K562 (cell line): Measurements from ENCODE around the gene SMNDC1. TPM values are rescaled to one million over a fixed set of nuclear protein-coding genes. Genes with fewer than 3 reads are reported as not detected.
A peak's percentile ranks its signal among the peaks of the same experiment; 100 is the strongest.

Source experiments
- ATAC-seq: fragments of 200-7000 bp; cut with Tn5 transposase; 3 replicates; pipeline ENCODE4 v1.9.1; 2020; ENCODE audit warnings: moderate library complexity
- BruUV-seq: library from RNA; stranded (reverse); fragments of 400-500 nt; replicated peaks from 2 replicates; lab custom pipeline; 2021; lab: Mats Ljungman, UMichigan
- CTCF ChIA-PET: fragments of 300-600 bp; formaldehyde crosslinking; extraction: SDS; loops from one replicate; lab custom pipeline; 2021; ENCODE audit warnings: low intra/inter-chr PET ratio; lab: Yijun Ruan, JAX
- POLR2A ChIA-PET: fragments of 300-600, 350-650 bp; sonication (Branson Sonifier 250); formaldehyde crosslinking; extraction: SDS; loops from one replicate; lab custom pipeline; 2021; ENCODE audit warnings: antibody characterized with exemption, inconsistent platforms; lab: Yijun Ruan, JAX
- DNase-seq, 4 experiments: peaks; one replicate each; pipeline versions ENCODE4 v3.0.0 to v3.0.0-alpha.2; 2011 to 2018; ENCODE audit warnings: low spot score in 3 of 4, mixed read lengths in 3 of 4; ENCODE audit errors: extremely low read depth in 1 of 4
- FAIRE-seq: peaks from 2 replicates; lab custom pipeline; 2011; peaks lifted over from hg19 to GRCh38; lab: Jason Lieb, UNC
- H2AFZ ChIP-seq: 2 replicates; pipeline ENCODE4 v1.6.0; 2011; ENCODE audit warnings: low read depth, low read length, control low read depth, inconsistent platforms
- H3K27ac ChIP-seq: fragments of 200-600 bp; 3 replicates; pipeline ENCODE4 v1.8.0; 2011; ENCODE audit warnings: low read depth, mild to moderate bottlenecking, control low read depth, inconsistent platforms, low read length, moderate library complexity, mixed read lengths; ENCODE audit errors: extremely low read depth
- H3K27me3 ChIP-seq, 2 experiments: fragments of 300-600 bp in 1 of 2; 2 replicates in 1 of 2; 3 replicates in 1 of 2; pipeline versions ENCODE4 v1.6.0 to v1.8.0; 2011; ENCODE audit warnings: inconsistent platforms in 2 of 2, low read length in 2 of 2, mild to moderate bottlenecking in 1 of 2, mixed read lengths in 1 of 2, moderate library complexity in 1 of 2; ENCODE audit not compliant: control insufficient read depth in 2 of 2, insufficient read depth in 2 of 2
- H3K36me3 ChIP-seq: fragments of 300-600 bp; 3 replicates; pipeline ENCODE4 v1.8.0; 2011; ENCODE audit warnings: mild to moderate bottlenecking, low read length, inconsistent platforms; ENCODE audit not compliant: control insufficient read depth, insufficient read depth
- H3K4me1 ChIP-seq, 2 experiments: fragments of 200-600 bp in 1 of 2; replicated peaks in 1 of 2; 2 replicates in 1 of 2; 3 replicates in 1 of 2; pipeline versions ENCODE4 v1.5.1 to v1.8.0; 2011; ENCODE audit warnings: inconsistent platforms in 2 of 2, low read length in 2 of 2, mild to moderate bottlenecking in 1 of 2, mixed read lengths in 1 of 2, moderate library complexity in 1 of 2; ENCODE audit not compliant: control insufficient read depth in 2 of 2, insufficient read depth in 2 of 2
- H3K4me2 ChIP-seq: 2 replicates; pipeline ENCODE4 v1.6.1; 2011; ENCODE audit warnings: low read length, control low read depth, inconsistent platforms, mixed read lengths; ENCODE audit not compliant: insufficient read depth
- H3K4me3 ChIP-seq: fragments of 200-600 bp; sonication (generic), shearing (Covaris generic); 2 replicates; pipeline ENCODE4 v1.5.1; 2016; ENCODE audit warnings: control low read depth, inconsistent platforms
- H3K79me2 ChIP-seq: fragments of 200-600 bp; 3 replicates; pipeline ENCODE4 v1.8.0; 2011; ENCODE audit warnings: low read length, inconsistent platforms; ENCODE audit not compliant: control insufficient read depth, insufficient read depth
- H3K9ac ChIP-seq, 2 experiments: 2 replicates each; pipeline versions ENCODE4 v1.6.0 to v1.6.1; 2011; ENCODE audit warnings: low read depth in 2 of 2, low read length in 2 of 2, control low read depth in 1 of 2, inconsistent platforms in 1 of 2, mild to moderate bottlenecking in 1 of 2, mixed read lengths in 1 of 2; ENCODE audit not compliant: insufficient read depth in 1 of 2
- H3K9me1 ChIP-seq: one replicate; pipeline ENCODE4 v1.6.0; 2011; ENCODE audit warnings: inconsistent platforms, mild to moderate bottlenecking, low read length, moderate library complexity; ENCODE audit not compliant: control insufficient read depth, insufficient read depth
- H3K9me3 ChIP-seq: replicated peaks from 2 replicates; pipeline ENCODE4 v1.5.1; 2011; ENCODE audit warnings: low read depth, low read length, inconsistent platforms; ENCODE audit not compliant: control insufficient read depth, insufficient read depth
- H4K20me1 ChIP-seq: replicated peaks from 2 replicates; pipeline ENCODE4 v1.6.1; 2011; ENCODE audit warnings: low read length, inconsistent platforms, mixed read lengths; ENCODE audit not compliant: control insufficient read depth, insufficient read depth
- EGR1 ChIP-seq: fragments of 450-650 bp; conservative IDR thresholded peaks from 2 replicates; pipeline ENCODE4 v1.6.1; 2017; ENCODE audit warnings: mild to moderate bottlenecking
- GABPA ChIP-seq: fragments of 200-800 bp; sonication (Bioruptor generic); conservative IDR thresholded peaks from 2 replicates; pipeline ENCODE4 v1.6.1; 2016; ENCODE audit warnings: low read depth, missing genetic modification characterization, missing compliant biosample characterization
- JUND ChIP-seq, 2 experiments: IDR thresholded peaks; 2 replicates in 1 of 2; 3 replicates in 1 of 2; pipeline ENCODE4 v1.6.1; 2011; ENCODE audit warnings: borderline replicate concordance in 2 of 2, low read depth in 2 of 2, low read length in 2 of 2, improper control_type of control experiment in 1 of 2, missing biosample characterization in 1 of 2, missing genetic modification characterization in 1 of 2, missing genetic modification reagents in 1 of 2
- NR4A1 ChIP-seq, 2 experiments: fragments of 250-450 bp in 1 of 2; fragments of 450-650 bp in 1 of 2; sonication (Bioruptor Pico) in 1 of 2; IDR thresholded peaks; 2 replicates each; pipeline versions ENCODE4 v1.4.0 to v1.6.1; 2016 to 2020; ENCODE audit warnings: mild to moderate bottlenecking in 2 of 2, missing compliant biosample characterization in 1 of 2, missing genetic modification characterization in 1 of 2, moderate library complexity in 1 of 2
- SPI1 ChIP-seq: IDR thresholded peaks from 2 replicates; pipeline ENCODE4 v1.6.1; 2011; ENCODE audit warnings: low read depth, low read length, control low read depth, borderline replicate concordance
- TCFL5 ChIP-seq: fragments of 250-450 bp; sonication (Bioruptor Pico); conservative IDR thresholded peaks from 2 replicates; pipeline ENCODE4 v1.6.1; 2021; ENCODE audit warnings: mild to moderate bottlenecking, moderate library complexity, matching md5 sums
- ZNF316 ChIP-seq: fragments of 450-650 bp; IDR thresholded peaks from 2 replicates; pipeline ENCODE4 v1.6.1; 2016
- ZNF512 ChIP-seq: IDR thresholded peaks from 2 replicates; pipeline ENCODE4 v1.6.1; 2016; ENCODE audit warnings: missing genetic modification characterization, missing compliant biosample characterization
- WGBS: fragments of 100-300 bp; shearing (Covaris generic); methylation state at CpG from one replicate; pipeline ENCODE4 v1.1.6; 2016; ENCODE audit warnings: low coverage, mixed read lengths; ENCODE audit not compliant: insufficient coverage; ENCODE audit errors: missing lambda C conversion rate; 5-methylcytosine and 5-hydroxymethylcytosine counted together
- in situ Hi-C: fragments of 300-500 bp; cut with MboI; formaldehyde crosslinking; loops from 4 replicates; pipeline ENCODE4 v1.15.0; 2018; ENCODE audit warnings: inconsistent platforms, mixed read lengths
- intact Hi-C: fragments of 100-400 bp; cut with micrococcal nuclease; formaldehyde crosslinking; loops from 2 replicates; pipeline ENCODE4 v1.14.2; 2022
- polyA plus RNA-seq, 8 experiments: library from polyadenylated mRNA; depleted of rRNA in 4 of 8; stranded (reverse) in 5 of 8; unstranded in 3 of 8; fragments of >200 nt; fragmentation: Nextera tagmentation in 2 of 8; fragmentation: Illumina TruSeq in 1 of 8; extraction: Ambion mirVana in 2 of 8; extraction: Trizol in 1 of 8; gene quantifications; 2 replicates each; pipeline versions ENCODE4 v1.2.1 to v1.2.3, GENCODE V29; 2011 to 2014; ENCODE audit warnings: inconsistent platforms in 1 of 8, missing spikeins in 1 of 8
- total RNA-seq, 7 experiments: library from RNA; depleted of rRNA in 6 of 7; stranded (reverse); fragments of >200 nt in 6 of 7; fragmentation: Illumina TruSeq in 2 of 7; extraction: Trizol in 2 of 7; gene quantifications; 2 replicates each; pipeline versions ENCODE4 v1.2.1 to v1.2.3, GENCODE V29; 2011 to 2021; ENCODE audit warnings: low replicate concordance in 1 of 7

The SMNDC1 gene
- total and polyA plus RNA-seq, 9 of the 15 experiments (the other 6 are each of a cell fraction or from before 2014, with no cell fraction given): 6.8 to 35.8 (median 12.3) TPM

DNA sequence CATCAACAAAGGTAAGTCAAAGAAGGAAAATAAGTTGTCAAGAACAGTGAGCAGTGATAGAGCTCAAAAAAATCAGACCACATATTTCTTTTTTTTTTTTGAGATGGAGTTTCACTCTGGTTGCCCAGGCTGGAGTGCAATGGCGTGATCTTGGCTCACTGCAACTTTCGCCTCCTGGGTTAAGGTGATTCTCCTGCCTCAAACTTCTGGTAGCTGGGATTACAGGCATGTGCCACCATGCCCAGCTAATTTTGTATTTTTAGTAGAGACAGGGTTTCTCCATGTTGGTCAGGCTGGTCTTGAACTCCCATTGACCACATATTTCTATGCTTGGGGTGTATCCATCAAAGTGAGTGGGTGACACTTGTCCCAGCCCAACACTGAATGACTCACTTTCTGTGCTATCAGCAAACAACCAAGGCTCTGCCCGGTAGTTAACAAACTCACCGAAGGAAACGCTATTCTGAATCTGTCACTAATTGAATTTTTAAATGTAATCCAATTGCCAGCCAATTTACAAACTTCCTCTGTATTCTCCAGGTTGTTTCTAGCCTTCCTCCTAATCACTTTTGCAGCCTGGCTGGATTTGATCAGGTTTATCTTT lies 19.6 kb upstream of the SMNDC1 start (continued):
- TF ChIP-seq NR4A1 (CRISPR knock-in tag; IDR thresholded peaks at IDR 0.05) (no peak), NR4A1 (tag; IDR thresholded peaks at IDR 0.05) (no peak), SPI1 (no peak), ZNF512 (tag) (no peak), EGR1 (0 out of 2 replicates have a peak, but pooled peaks have one; percentile 12), JUND (IDR thresholded peaks at IDR 0.05; ENCODE audit: borderline replicate concordance, low read depth, low read length) (peak; percentile 52; the same call in 1 of the 2 replicates), JUND (tag; IDR thresholded peaks at IDR 0.05; ENCODE audit: borderline replicate concordance, low read depth, low read length) (peak; percentile 10; the same call in 1 of the 3 replicates)

DNA sequence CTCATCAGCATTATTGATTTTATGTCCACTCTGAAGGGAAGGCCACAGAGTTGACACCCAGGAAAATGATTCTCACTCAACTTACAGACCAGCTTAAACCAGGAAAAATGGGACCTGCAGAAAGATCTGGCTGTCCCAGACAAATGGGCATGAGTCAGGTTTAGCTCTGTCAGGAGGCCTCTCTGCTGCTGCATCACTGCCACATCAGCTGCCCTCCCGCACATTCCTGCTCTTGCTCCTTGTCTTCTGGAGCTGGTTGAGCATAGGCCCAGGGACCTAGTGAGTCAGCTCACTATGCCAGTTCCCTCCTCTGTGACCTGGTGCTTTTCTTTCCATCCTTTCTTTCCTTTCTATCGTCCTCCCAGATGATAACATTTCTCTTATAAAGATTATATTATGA lies 18.8 kb upstream of the SMNDC1 start:
- no peaks in the 10 kb centered on the region for H4K20me1 ChIP-seq
- H2AFZ ChIP-seq: no peak overlapping the region
- no peaks in the 10 kb centered on the region; the same call in 1 of the 2 replicates for H3K9me3 ChIP-seq
- peaks cover 3 to 10% of the 10 kb centered on the region in 2 experiments; a peak in 1 of 5 replicates for H3K27me3 ChIP-seq
- H3K9ac ChIP-seq: no peak overlapping the region
- H3K79me2 ChIP-seq: no peaks in the 10 kb centered on the region
- intact Hi-C loops: no loop called here
- no peaks in the 10 kb centered on the region for H3K36me3 ChIP-seq
- ATAC-seq: no peak
- WGBS: 5% methylated on average over 2 of the region's 2 CpGs
- no peaks in the 10 kb centered on the region for H3K9me1 ChIP-seq
- BruUV-seq: no TSS peak
- no peak for FAIRE-seq
- no peak overlapping the region for H3K4me2 ChIP-seq
- no peak overlapping the region for H3K4me3 ChIP-seq
- no peak for DNase-seq
- ChIA-PET CTCF (no interaction called here), POLR2A (interaction anchor here (0.7 kb wide), 1 partner anchor 366 kb away, joined by 3 read pairs; no protein-coding TSS in a partner anchor)
- H3K4me1 ChIP-seq: no peaks in the 10 kb centered on the region; a peak in 1 of 5 replicates
- TF ChIP-seq TCFL5 (CRISPR knock-in tag) (no peak), ZNF316 (peak; percentile 18; the same call in 1 of the 2 replicates), GABPA (tag) (no peak)
- in situ Hi-C loops: loop anchor here (10.0 kb wide), 1 partner anchor 1851 kb away; no protein-coding TSS in a partner anchor
- no peak overlapping the region for H3K27ac ChIP-seq
